ENCODE results near the gene DRD1.
"Not testable (repeated sequence)": the region's sequence is repeated elsewhere in the genome, so short reads cannot be mapped to it uniquely, and the experiment has no call there.

The DRD1 gene

GRCh38 chr5:175467983-175468690, 24.2 kb upstream of the DRD1 start:
- no peak for DNase-seq

- no peak for DNase-seq
These were observed 22.8 kb upstream of the DRD1 start for GRCh38 chr5:175466700-175467318.

GRCh38 chr5:175465282-175465681, 21.3 kb upstream of the DRD1 start:
- no peak for DNase-seq

- DNase-seq: no peak
These were observed 20.9 kb upstream of the DRD1 start for GRCh38 chr5:175464942-175465233.

- peak; percentile 69 to 80 for DNase-seq
These were observed 20.3 kb upstream of the DRD1 start for GRCh38 chr5:175464074-175464941.

GRCh38 chr5:175463641-175464040, 19.7 kb upstream of the DRD1 start:
- DNase-seq: no peak

GRCh38 chr5:175461370-175461769, 17.4 kb upstream of the DRD1 start:
- no peak for DNase-seq

- no peak for DNase-seq
These were observed 16.6 kb upstream of the DRD1 start for GRCh38 chr5:175460552-175460951.

GRCh38 chr5:175460126-175460525, 16.1 kb upstream of the DRD1 start:
- no peak for DNase-seq

- no peak for DNase-seq
These were observed 13.5 kb upstream of the DRD1 start for GRCh38 chr5:175457466-175457865.

GRCh38 chr5:175456105-175456742, 12.2 kb upstream of the DRD1 start:
- DNase-seq: no peak

- not testable (repeated sequence) for DNase-seq
These were observed 10.4 kb upstream of the DRD1 start for GRCh38 chr5:175454338-175454737.

GRCh38 chr5:175452166-175452565, 8.2 kb upstream of the DRD1 start:
- DNase-seq: no peak

GRCh38 chr5:175448276-175448675, 4.3 kb upstream of the DRD1 start:
- DNase-seq: no peak

GRCh38 chr5:175447571-175447970, 3.6 kb upstream of the DRD1 start:
- DNase-seq: no peak

GRCh38 chr5:175446378-175446777, 2.4 kb upstream of the DRD1 start:
- not testable (repeated sequence) for DNase-seq

- no peak for DNase-seq
These were observed 999 bp upstream of the DRD1 start for GRCh38 chr5:175444905-175445456.

- DNase-seq: no peak
These were observed 395 bp downstream of the DRD1 start for GRCh38 chr5:175443514-175444059.

- no peak for DNase-seq
These were observed 5.6 kb downstream of the DRD1 start for GRCh38 chr5:175438234-175438857.

- no peak for DNase-seq
These were observed 7.6 kb downstream of the DRD1 start for GRCh38 chr5:175436359-175436758.

- DNase-seq: no peak
These were observed 9.2 kb downstream of the DRD1 start for GRCh38 chr5:175434800-175435199.

GRCh38 chr5:175427762-175428161, 16.2 kb downstream of the DRD1 start:
- no peak for DNase-seq
